ENCODE data around the gene GPC3. TPM values are rescaled to one million over a fixed set of nuclear protein-coding genes. Genes with fewer than 3 reads are reported as not detected.

Gene GPC3
- total RNA-seq, 1 donor from 2014 or later, result 15.5 TPM

DNA sequence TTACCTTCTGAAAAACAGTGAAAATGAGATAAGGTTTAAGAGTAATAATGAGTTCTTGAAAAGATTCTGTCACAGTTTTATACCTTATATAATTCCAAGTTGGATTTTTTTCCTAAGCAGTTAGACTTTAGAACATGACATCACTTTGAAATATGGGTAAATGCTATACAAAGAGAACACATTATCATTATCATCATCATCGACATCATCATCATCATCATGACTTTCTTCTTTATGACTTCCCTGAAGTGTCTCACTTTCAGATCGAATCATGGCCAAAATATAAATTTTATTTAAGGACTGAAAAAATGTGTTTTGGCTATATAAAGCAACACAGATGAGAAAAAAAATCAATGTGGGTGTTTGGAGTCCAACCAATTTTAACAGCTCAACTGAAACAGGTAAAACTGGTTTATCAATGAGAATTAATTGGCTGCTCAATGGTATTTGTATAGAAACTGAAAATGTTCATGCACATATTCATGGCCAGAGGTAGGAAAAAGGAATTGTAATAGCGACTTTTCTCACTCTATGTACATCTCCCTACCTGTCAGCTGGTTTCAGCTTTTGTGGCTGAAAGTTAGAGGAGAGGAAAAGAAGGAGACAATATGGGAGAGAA lies 327.0 kb downstream of the GPC3 start:
- no peaks in the 10 kb centered on the region for H3K9me3 ChIP-seq
- DNase-seq (ENCODE audit: extremely low spot score in 2 of 2), result no peak
- H3K27me3 ChIP-seq, result no peaks in the 10 kb centered on the region
- no peak for TF ChIP-seq POLR2A (IDR thresholded peaks at IDR 0.05)
- TF ChIP-seq, protein P1, sequence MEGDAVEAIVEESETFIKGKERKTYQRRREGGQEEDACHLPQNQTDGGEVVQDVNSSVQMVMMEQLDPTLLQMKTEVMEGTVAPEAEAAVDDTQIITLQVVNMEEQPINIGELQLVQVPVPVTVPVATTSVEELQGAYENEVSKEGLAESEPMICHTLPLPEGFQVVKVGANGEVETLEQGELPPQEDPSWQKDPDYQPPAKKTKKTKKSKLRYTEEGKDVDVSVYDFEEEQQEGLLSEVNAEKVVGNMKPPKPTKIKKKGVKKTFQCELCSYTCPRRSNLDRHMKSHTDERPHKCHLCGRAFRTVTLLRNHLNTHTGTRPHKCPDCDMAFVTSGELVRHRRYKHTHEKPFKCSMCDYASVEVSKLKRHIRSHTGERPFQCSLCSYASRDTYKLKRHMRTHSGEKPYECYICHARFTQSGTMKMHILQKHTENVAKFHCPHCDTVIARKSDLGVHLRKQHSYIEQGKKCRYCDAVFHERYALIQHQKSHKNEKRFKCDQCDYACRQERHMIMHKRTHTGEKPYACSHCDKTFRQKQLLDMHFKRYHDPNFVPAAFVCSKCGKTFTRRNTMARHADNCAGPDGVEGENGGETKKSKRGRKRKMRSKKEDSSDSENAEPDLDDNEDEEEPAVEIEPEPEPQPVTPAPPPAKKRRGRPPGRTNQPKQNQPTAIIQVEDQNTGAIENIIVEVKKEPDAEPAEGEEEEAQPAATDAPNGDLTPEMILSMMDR (IDR thresholded peaks at IDR 0.05), result no peak
- TF ChIP-seq POLR2AphosphoS5 (IDR thresholded peaks at IDR 0.05; ENCODE audit: insufficient read depth in 1 of 2, low read depth in 1 of 2), result no peak
- no peak overlapping the region for H3K27ac ChIP-seq
- no peak overlapping the region for H3K4me3 ChIP-seq
- intact Hi-C loops (cut with DNase I), result no loop called here
- no peaks in the 10 kb centered on the region for H3K36me3 ChIP-seq
- no peaks in the 10 kb centered on the region for H3K4me1 ChIP-seq

- no peaks in the 10 kb centered on the region for H3K9me3 ChIP-seq
- DNase-seq (ENCODE audit: extremely low spot score in 2 of 2), result no peak
- intact Hi-C loops (cut with DNase I), result no loop called here
- no peak overlapping the region for H3K27ac ChIP-seq
- H3K4me3 ChIP-seq, result no peak overlapping the region
- TF ChIP-seq POLR2AphosphoS5 (IDR thresholded peaks at IDR 0.05; ENCODE audit: insufficient read depth in 1 of 2, low read depth in 1 of 2) (no peak), POLR2A (IDR thresholded peaks at IDR 0.05) (no peak)
- TF ChIP-seq, protein P1 (IDR thresholded peaks at IDR 0.05), result no peak
- no peaks in the 10 kb centered on the region for H3K27me3 ChIP-seq
- H3K4me1 ChIP-seq, result no peaks in the 10 kb centered on the region
- no peaks in the 10 kb centered on the region for H3K36me3 ChIP-seq
Measured at GRCh38 chrX:133655275-133656265, 329.8 kb downstream of the GPC3 start.

DNA sequence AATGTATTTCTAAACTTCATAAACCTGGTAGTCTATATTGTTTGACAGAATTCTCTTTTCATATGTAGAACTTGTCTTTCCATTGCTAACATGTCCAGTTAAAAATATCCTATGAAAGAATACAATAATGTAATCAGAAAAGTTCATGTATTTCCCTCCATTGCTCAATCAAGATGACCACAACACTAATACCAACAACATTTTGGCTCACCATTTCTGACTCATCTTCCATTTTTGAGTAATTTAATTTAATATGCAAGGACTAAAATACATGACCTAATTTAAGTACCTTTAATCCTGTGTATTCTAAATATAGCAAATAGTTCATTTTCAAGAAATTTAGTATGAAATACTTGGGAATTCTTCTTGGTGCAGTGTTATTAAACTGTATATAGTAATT lies 330.6 kb downstream of the GPC3 start:
- Histone ChIP-seq H3K27ac (no peak overlapping the region), H3K4me3 (no peak overlapping the region), H3K27me3 (no peaks in the 10 kb centered on the region), H3K36me3 (no peaks in the 10 kb centered on the region), H3K9me3 (no peaks in the 10 kb centered on the region), H3K4me1 (no peaks in the 10 kb centered on the region)
- no peak for DNase-seq (ENCODE audit: extremely low spot score in 2 of 2)
- TF ChIP-seq POLR2A (IDR thresholded peaks at IDR 0.05) (no peak), POLR2AphosphoS5 (IDR thresholded peaks at IDR 0.05; ENCODE audit: insufficient read depth in 1 of 2, low read depth in 1 of 2) (no peak)
- TF ChIP-seq, protein P1 (IDR thresholded peaks at IDR 0.05), result no peak
- intact Hi-C loops (cut with DNase I), result no loop called here

- intact Hi-C loops (cut with DNase I), result no loop called here
- Histone ChIP-seq H3K9me3 (no peaks in the 10 kb centered on the region), H3K27ac (no peak overlapping the region), H3K4me1 (no peaks in the 10 kb centered on the region), H3K36me3 (no peaks in the 10 kb centered on the region), H3K4me3 (no peak overlapping the region), H3K27me3 (no peaks in the 10 kb centered on the region)
- DNase-seq (ENCODE audit: extremely low spot score in 2 of 2), result no peak
- no peak for TF ChIP-seq POLR2A (IDR thresholded peaks at IDR 0.05)
- TF ChIP-seq, protein P1 (IDR thresholded peaks at IDR 0.05), result no peak
- TF ChIP-seq POLR2AphosphoS5 (IDR thresholded peaks at IDR 0.05; ENCODE audit: insufficient read depth in 1 of 2, low read depth in 1 of 2), result no peak
Measured at GRCh38 chrX:133653358-133653757, 332.0 kb downstream of the GPC3 start.
